Stimulated activated CD4-positive, alpha-beta T cell treated with anti-CD3 and anti-CD28 coated beads, Interleukin-4, amount 100 ng/mL, for 4 hours (primary cell): Measurements from ENCODE around the gene ENC1.

ENCODE experiments used
- DNase-seq, 2 experiments: peaks; one replicate each; pipeline ENCODE4 v3.0.0-alpha.2; 2020

Gene ENC1

DNA sequence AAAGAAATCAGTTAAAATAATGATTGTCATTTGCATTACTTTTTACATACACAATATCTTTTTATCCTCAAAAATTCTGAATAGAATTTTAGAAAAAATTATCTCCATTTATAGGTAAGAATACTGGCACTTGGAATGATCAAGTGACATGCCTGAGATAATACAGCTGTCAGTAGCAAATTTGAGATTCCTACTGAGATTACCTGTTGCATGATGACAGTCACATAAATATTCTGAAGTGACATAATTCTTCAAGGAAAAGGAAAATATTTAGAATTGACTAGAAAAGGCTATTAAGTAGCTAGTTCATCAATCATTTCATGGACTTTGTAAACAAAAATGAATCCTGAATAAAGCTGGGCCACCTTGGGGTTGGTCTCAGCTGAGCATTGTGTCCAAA is 15.2 kb upstream of the ENC1 start:
- no peak for DNase-seq

DNA sequence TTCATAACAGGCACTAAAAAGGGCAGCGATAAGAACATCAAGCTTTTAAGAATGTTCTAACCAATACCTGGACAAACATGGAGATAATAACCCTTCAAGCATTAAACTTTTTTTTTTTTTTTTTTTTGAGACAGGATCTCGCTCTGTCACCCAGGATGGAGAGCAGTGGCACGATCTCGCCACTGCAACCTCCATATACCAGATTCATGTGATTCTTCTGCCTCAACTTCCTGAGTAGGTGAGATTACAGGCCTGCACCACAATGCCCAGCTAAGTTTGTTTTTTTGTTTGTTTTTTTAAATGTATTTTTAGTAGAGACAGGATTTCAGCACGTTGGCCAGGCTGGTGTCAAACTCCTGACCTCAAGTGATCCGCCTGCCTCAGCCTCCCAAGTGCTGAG is 14.7 kb upstream of the ENC1 start:
- DNase-seq = no peak

- no peak for DNase-seq
These were observed 13.5 kb upstream of the ENC1 start for GRCh38 chr5:74653991-74654390.

GRCh38 chr5:74652576-74652975 is 12.0 kb upstream of the ENC1 start:
- DNase-seq = no peak

GRCh38 chr5:74651710-74652109 is 11.2 kb upstream of the ENC1 start:
- DNase-seq = no peak

DNA sequence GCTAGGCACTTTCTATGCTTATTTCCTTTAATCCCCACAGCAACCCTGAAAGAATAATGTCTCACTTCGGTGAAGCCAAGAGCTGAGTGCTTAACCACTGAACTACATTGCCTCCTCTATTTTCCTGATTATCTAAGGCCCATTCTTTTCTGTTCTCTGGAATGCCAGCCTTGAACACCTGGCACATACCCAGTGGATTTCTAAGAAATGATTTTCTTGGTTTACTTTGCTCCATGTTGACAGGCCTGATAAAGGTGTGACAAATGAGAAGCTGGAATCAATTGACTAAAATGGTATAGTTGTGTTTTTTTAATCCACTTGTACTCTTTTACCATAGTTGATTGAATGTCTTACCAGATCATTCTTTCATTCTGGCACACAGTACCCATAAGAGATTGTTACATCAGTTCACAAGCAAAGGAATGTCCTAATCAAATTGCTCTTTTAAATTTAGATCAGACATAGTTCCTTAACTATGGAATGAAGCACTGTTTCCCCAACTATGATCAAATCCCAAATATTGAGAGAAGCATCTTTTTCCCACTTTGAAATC is 9.0 kb upstream of the ENC1 start:
- no peak for DNase-seq

DNA sequence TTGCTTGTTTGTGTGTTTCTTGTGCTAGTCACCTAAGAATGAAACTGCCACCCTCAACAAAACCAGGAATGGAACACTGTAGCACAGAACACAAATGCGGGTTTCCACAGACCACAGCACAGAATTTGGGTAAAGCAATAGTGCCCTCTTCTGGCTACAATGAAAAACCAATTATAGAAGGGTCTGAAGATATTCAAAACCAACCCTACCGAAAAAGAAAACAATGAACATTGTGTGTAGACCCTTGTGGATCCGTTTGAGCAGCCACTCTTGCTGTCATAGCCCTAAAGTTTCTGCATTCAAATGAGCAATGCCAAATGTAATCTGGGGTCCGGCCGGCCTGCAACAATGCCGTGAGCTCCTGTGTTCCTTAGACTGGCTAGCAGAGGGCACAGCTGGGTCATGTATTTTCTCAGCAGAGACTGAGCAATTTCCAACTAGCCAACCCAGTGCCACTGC is 8.3 kb upstream of the ENC1 start:
- peak in 1 of 2 experiments; percentile 10 for DNase-seq

DNA sequence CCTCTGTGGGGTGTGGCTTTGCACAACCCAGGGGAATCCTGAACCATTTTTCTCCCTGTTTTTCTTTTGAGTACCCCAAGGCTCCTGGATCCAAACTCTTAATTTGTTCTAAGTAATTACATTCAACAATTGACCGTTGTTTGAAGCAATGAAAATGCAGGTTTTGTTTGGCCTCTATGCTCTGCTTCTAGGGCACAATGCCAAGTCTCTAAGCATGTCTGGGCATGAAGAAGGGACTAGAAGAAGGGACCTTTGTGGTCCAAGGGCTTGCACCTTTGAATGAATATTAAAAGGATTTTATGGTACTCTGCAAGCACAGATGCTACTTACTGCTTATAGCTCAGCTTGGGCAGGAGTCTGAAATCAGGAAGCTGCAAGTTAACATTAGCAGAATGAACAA is 6.6 kb upstream of the ENC1 start:
- no peak for DNase-seq

GRCh38 chr5:74643111-74643562 is 2.6 kb upstream of the ENC1 start:
- no peak for DNase-seq

DNA sequence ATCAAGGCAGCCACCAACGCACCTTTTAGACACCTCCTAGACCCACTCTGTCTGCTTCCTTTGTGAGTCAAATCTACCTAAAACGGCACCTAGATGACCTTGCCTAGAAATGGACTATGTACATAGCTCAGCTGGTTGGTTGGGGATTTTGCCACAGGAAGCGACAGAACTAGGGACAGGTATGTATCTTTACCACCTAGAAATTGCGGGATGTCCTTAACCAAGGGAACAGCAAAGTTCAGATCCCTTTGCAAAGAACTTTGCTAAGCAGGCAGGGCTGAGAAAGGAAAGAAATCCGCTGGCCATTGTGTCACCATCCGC is 2.0 kb upstream of the ENC1 start:
- no peak for DNase-seq

DNA sequence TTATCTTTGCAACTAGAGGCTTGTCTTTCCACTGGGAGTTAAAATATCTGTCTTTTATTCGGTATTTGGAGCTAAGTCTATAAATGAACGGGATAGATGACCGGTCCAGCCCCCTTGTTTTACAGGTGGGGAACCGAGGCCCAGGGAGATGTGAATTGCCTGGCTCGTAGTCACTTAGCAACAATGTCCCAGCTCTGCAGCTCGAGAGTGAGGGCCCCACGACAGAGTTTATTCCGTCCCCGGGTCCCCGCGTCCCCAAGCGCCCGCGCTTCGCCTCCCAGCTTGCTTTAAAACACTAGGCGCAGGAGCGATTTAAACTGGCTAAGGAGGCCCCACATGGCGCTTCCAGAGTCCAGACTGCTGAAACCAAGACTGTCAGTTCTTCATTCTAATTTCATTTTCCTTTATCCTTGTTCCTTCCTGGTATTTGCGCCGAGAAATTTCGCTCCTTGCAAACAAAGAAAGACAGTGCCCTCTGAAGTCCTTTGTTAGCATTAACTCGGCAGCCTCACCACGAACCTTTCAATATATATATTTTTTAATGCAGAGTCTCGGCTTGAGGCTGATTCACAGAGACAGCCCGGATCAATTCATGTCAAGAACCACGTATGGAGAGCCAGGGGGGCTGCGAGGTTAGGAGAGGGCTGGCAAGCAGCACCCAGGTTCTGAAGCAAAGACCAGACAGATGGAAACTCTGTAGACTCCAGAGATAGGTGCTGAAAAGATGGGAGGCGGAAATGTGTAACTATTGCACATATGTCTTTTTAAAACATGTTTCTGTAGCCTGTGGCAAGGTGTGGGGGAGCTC is 1.4 kb upstream of the ENC1 start:
- DNase-seq = peak in 1 of 2 experiments; percentile 9

- peak; percentile 19 to 40 for DNase-seq
These were observed 616 bp upstream of the ENC1 start for GRCh38 chr5:74640954-74641734.

DNA sequence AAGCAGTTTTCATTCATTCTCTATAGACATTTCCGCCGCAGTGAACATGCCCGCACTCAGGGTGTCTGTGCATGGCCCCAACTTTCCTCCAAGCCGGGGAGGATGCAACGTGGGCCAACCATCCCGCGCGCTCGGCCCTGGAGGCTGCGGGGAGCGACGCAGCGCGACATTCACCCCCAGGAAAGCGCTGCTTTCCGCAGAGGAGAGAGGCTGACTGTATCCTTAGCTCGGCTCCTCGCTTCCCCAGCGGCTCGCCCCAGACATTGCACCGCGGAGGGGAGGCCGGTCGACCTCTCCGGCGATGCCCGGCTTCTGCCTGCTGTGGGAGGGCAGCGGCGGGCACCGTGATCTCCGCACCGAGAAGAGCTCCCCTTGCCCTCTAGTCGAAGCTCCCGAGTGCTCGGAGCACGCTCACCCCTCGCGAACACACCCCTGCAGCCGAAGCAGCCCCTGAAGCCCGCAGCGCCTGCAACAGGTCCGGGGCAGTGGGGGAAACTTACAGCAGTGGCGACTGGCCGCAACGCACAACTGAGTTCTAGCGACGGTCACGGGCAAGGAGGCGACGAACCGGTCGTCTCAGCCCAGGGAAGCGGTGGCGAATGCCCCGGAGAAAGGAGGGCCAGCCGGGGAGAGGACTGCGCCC is 600 bp downstream of the ENC1 start:
- peak; percentile 9 to 26 for DNase-seq

GRCh38 chr5:74638970-74639806 is 1.3 kb downstream of the ENC1 start:
- DNase-seq = no peak

- no peak for DNase-seq
These were observed 2.0 kb downstream of the ENC1 start for GRCh38 chr5:74638544-74638969.

DNA sequence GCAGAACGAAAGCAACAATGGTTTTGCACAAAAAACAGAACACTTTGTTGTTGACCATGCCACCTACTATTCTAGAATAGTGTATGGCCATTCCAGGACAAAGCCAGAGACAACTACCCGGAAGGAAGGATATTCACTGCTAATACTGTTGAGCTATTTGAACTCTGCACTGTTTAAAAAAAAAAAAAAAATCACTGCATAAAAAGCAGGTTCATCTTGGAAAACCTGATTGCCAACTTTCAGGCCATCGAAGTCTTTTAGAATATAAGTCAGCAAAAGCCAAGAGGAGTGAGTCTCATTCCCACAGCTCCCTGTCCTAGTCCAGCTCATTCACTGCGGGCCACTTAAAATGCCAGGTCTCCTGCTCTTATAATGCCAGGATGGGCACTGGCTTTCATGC is 4.0 kb downstream of the ENC1 start:
- no peak for DNase-seq

- DNase-seq = no peak
These were observed 4.4 kb downstream of the ENC1 start for GRCh38 chr5:74636149-74636548.

DNA sequence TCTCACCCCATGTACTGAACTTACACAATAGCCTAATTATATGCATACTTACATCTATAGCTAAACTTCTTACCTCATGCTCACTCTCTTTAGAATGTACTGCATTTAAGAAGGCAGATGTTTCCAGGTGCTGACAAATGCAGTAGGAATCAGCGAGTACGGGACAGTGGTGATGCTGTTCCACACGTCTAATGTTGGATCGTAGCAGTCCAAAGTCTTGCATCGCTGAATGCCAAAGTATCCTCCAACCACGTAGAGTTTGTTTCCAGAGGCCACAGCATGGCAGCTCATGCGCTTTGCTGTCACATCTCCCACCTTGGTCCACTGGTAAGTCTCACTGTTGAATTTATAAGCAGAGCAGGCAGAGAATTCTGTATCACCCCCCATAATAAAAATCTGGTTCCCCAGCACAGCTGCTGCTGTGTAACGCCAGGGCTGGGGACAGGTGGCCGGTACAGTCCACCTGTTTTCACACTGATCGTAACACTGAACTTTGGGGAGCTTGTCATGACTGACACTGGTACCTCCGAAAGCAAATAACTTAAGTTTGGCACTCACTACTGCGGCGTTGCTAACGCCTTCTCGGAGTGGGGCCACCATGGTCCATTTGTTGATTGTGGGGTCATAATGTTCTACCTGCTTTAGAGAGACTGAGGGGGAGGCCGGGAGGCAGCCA is 5.8 kb downstream of the ENC1 start:
- DNase-seq = no peak

DNA sequence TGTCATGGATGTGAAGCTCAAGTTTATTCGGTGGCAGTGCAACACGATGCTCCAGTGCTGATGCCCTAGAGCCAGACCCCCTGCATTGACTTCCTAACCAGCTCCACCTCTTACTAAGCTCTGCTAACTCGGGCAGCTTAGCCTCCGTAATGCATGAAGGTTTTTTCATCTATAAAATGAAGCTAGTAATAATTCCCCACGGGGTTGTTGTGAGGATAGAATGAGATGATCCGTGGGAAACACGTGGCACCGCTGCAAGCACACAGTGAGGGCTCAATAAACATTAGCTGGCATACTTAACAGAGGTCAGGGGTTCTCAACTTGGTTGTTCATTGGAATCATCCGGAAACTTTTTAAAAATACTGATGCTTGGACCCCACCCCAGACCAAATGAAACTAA is 6.8 kb downstream of the ENC1 start:
- DNase-seq = no peak

GRCh38 chr5:74632947-74633356 is 7.6 kb downstream of the ENC1 start:
- no peak for DNase-seq

GRCh38 chr5:74631081-74631953 is 9.2 kb downstream of the ENC1 start:
- DNase-seq = peak in 1 of 2 experiments; percentile 17
